Activated gamma-delta T cell treated with Interleukin-2 at 50 U/mL for 16 hours (primary cell): ENCODE measurements around the gene EIF4G1.

Experiments
- DNase-seq: peaks from one replicate; pipeline ENCODE4 v3.0.0-alpha.2; 2020

EIF4G1 gene

GRCh38 chr3:184308744-184309143 lies 5.7 kb upstream of the EIF4G1 start:
- DNase-seq: no peak

GRCh38 chr3:184311633-184312032 lies 2.8 kb upstream of the EIF4G1 start:
- DNase-seq: no peak

GRCh38 chr3:184314700-184315542 lies 515 bp downstream of the EIF4G1 start:
- DNase-seq: peak; percentile 66

GRCh38 chr3:184315543-184315867 lies 1.1 kb downstream of the EIF4G1 start:
- no peak for DNase-seq

- no peak for DNase-seq
These were observed 1.7 kb downstream of the EIF4G1 start for GRCh38 chr3:184315871-184316661.

GRCh38 chr3:184316792-184317191 lies 2.4 kb downstream of the EIF4G1 start:
- no peak for DNase-seq

GRCh38 chr3:184317201-184317600 lies 2.8 kb downstream of the EIF4G1 start:
- no peak for DNase-seq

GRCh38 chr3:184320104-184320445 lies 5.7 kb downstream of the EIF4G1 start:
- DNase-seq: no peak

- DNase-seq: no peak
These were observed 7.3 kb downstream of the EIF4G1 start for GRCh38 chr3:184321666-184322065.

GRCh38 chr3:184322731-184323487 lies 8.5 kb downstream of the EIF4G1 start:
- no peak for DNase-seq

GRCh38 chr3:184323696-184324095 lies 9.3 kb downstream of the EIF4G1 start:
- no peak for DNase-seq

- DNase-seq: no peak
These were observed 10.9 kb downstream of the EIF4G1 start for GRCh38 chr3:184325269-184325668.

- no peak for DNase-seq
These were observed 11.4 kb downstream of the EIF4G1 start for GRCh38 chr3:184325715-184326369.

GRCh38 chr3:184327171-184327570 lies 12.8 kb downstream of the EIF4G1 start:
- no peak for DNase-seq

GRCh38 chr3:184328516-184328915 lies 14.1 kb downstream of the EIF4G1 start:
- DNase-seq: no peak

- no peak for DNase-seq
These were observed 18.1 kb downstream of the EIF4G1 start for GRCh38 chr3:184332370-184333090.

GRCh38 chr3:184333190-184333589 lies 18.8 kb downstream of the EIF4G1 start:
- DNase-seq: no peak

- no peak for DNase-seq
These were observed 19.3 kb downstream of the EIF4G1 start for GRCh38 chr3:184333700-184334099.

- DNase-seq: peak; percentile 20
These were observed 20.2 kb downstream of the EIF4G1 start for GRCh38 chr3:184334470-184335158.

- no peak for DNase-seq
These were observed 20.9 kb downstream of the EIF4G1 start for GRCh38 chr3:184335291-184335660.

- DNase-seq: peak; percentile 80
These were observed 21.5 kb downstream of the EIF4G1 start for GRCh38 chr3:184335661-184336546.
